H1 (cell line): Measurements from ENCODE around the gene CACNB4. TPM values are rescaled to one million over a fixed set of nuclear protein-coding genes. Genes with fewer than 3 reads are reported as not detected.

Experiments used
- CHD7 ChIP-seq: fragments of 300-600 bp; sonication (generic); IDR thresholded peaks from 2 replicates; pipeline ENCODE4 v1.7.1; 2012; ENCODE audit warnings: low read length, moderate library complexity, mild to moderate bottlenecking, inconsistent platforms; ENCODE audit not compliant: insufficient replicate concordance
- RAD21 ChIP-seq, 2 experiments: IDR thresholded peaks in 1 of 2; conservative IDR thresholded peaks in 1 of 2; 2 replicates each; pipeline ENCODE4 v1.6.1; 2011; ENCODE audit warnings: low read depth in 2 of 2, low read length in 2 of 2, improper control_type of control experiment in 1 of 2, inconsistent platforms in 1 of 2, mild to moderate bottlenecking in 1 of 2, moderate library complexity in 1 of 2
- RXRA ChIP-seq: IDR thresholded peaks from 2 replicates; pipeline ENCODE4 v1.6.1; 2011; ENCODE audit warnings: low read depth, mild to moderate bottlenecking, low read length, moderate library complexity; ENCODE audit not compliant: insufficient read depth
- SUZ12 ChIP-seq: fragments of 200-600 bp; sonication (generic); IDR thresholded peaks from 2 replicates; pipeline ENCODE4 v1.6.1; 2012; ENCODE audit warnings: mild to moderate bottlenecking, inconsistent platforms, low read length, moderate library complexity, mixed read lengths
- polyA plus RNA-seq, 7 experiments: library from polyadenylated mRNA; depleted of rRNA in 3 of 7; stranded (reverse) in 5 of 7; unstranded in 2 of 7; fragments of >200 nt in 5 of 7; fragments of 200-250 nt in 2 of 7; gene quantifications; 1 replicate in 5 of 7; 2 replicates in 1 of 7; 4 replicates in 1 of 7; pipeline versions ENCODE4 v1.2.1 to v1.2.3, GENCODE V29; 2011 to 2013; ENCODE audit warnings: missing spikeins in 2 of 7, mixed read lengths in 2 of 7
- total RNA-seq: library from RNA; stranded (reverse); fragmentation: NEBNext Ultra II Directional; extraction: Animal tissue kit (Norgen Biotek cat#: 25700); gene quantifications from 2 replicates; pipeline ENCODE4 v1.2.1, GENCODE V29; 2021

The CACNB4 gene
- total and polyA plus RNA-seq, 2 of the 8 experiments (the other 6 are each of a cell fraction or from before 2014, with no cell fraction given), result 2.0 to 4.0 TPM

GRCh38 chr2:152046940-152047339 is 51.9 kb downstream of the CACNB4 start (continued):
- no peak for TF ChIP-seq CHD7
- no peak for TF ChIP-seq RXRA
- TF ChIP-seq SUZ12, result no peak
- TF ChIP-seq RAD21 (IDR thresholded peaks at IDR 0.05 in 1 of 2, conservative IDR thresholded peaks at IDR 0.05 in 1 of 2; ENCODE audit: low read depth in 2 of 2, low read length in 2 of 2), result no peak
